Stomach (tissue), 4 donors: ENCODE data around the gene BBX.

Source experiments
- POLR2A ChIP-seq, 4 donors: fragments of 450-650 bp; IDR thresholded peaks; one replicate each; pipeline ENCODE4 v1.6.1; 2016; ENCODE audit warnings: antibody characterized with exemption in 4 of 4, control low read depth in 2 of 4, mild to moderate bottlenecking in 1 of 4, moderate library complexity in 1 of 4
- POLR2AphosphoS5 ChIP-seq, 3 donors: sonication (generic); formaldehyde crosslinking; IDR thresholded peaks; one replicate each; pipeline ENCODE4 v1.6.1; 2016; ENCODE audit warnings: antibody characterized with exemption in 3 of 3
- TF ChIP-seq, protein P1 (sequence below), 7 experiments: fragments of 450-650 bp in 4 of 7; fragments of 200-600 bp in 3 of 7; sonication (generic) in 3 of 7; IDR thresholded peaks; one replicate each; pipeline ENCODE4 v1.5.1; 2016 to 2019; ENCODE audit warnings: antibody characterized with exemption in 7 of 7, control low read depth in 2 of 7, mild to moderate bottlenecking in 1 of 7

DNA sequence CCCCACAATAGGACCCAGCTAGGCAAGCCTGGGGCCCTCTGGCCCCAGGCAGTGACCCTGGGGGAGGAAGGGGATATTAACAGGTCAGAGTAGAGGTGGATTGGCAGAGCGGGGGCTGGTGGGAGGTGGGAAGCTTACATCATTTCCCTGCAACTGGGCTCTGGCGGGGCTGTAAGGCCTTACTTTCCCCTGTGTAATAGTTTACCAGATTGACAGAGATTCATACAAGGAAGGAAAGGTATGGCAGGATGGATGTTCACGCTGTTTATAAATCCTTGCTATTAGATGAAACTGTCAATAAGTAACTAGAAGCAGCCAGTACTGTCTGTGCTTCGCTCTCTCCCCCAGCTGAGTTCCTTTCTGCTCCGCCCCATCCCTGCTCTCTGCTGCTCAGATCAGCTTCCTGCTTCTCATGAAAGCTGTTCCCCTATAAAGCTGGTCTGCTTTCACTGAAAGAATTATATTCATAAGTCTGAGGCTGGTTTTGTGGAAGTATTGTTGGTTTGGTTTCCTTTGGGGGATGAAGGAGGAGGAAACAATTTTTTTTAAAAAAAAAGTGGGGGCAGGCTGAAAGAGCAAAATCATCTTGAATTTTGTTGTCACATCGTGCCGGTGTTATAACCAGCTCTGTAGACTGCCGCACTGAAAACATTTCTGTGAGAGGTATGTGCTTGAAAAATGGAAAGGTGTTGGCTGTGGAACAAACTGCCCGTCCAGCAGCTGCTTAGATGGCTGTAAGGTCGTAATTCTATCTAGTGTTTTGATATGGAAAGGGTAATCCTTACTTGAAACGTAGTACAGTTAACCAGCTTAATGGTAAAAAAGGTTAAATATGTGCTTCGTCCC, 76.4 kb downstream of the BBX start:
- TF ChIP-seq, protein P1, sequence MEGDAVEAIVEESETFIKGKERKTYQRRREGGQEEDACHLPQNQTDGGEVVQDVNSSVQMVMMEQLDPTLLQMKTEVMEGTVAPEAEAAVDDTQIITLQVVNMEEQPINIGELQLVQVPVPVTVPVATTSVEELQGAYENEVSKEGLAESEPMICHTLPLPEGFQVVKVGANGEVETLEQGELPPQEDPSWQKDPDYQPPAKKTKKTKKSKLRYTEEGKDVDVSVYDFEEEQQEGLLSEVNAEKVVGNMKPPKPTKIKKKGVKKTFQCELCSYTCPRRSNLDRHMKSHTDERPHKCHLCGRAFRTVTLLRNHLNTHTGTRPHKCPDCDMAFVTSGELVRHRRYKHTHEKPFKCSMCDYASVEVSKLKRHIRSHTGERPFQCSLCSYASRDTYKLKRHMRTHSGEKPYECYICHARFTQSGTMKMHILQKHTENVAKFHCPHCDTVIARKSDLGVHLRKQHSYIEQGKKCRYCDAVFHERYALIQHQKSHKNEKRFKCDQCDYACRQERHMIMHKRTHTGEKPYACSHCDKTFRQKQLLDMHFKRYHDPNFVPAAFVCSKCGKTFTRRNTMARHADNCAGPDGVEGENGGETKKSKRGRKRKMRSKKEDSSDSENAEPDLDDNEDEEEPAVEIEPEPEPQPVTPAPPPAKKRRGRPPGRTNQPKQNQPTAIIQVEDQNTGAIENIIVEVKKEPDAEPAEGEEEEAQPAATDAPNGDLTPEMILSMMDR (IDR thresholded peaks at IDR 0.05): no peak
- no peak for TF ChIP-seq POLR2AphosphoS5 (IDR thresholded peaks at IDR 0.05)
- no peak for TF ChIP-seq POLR2A (IDR thresholded peaks at IDR 0.05)
